KOPT-K1 (cell line): Measurements from ENCODE around the gene CDK5.
A peak's percentile ranks its signal among the peaks of the same experiment; 100 is the strongest.

Source experiments
- H3K27ac ChIP-seq: fragments of 200-600 bp; sonication (generic); 2 replicates; pipeline ENCODE4 v1.5.1; 2016; ENCODE audit warnings: antibody characterized with exemption, mild to moderate bottlenecking, low read depth, low read length; ENCODE audit not compliant: poor library complexity, severe bottlenecking
- H3K36me3 ChIP-seq: fragments of 200-600 bp; sonication (generic); 2 replicates; pipeline ENCODE4 v1.5.1; 2017; ENCODE audit warnings: antibody characterized with exemption, mild to moderate bottlenecking, low read length, moderate library complexity; ENCODE audit not compliant: insufficient read depth
- H3K9me3 ChIP-seq: fragments of 200-600 bp; sonication (generic); 2 replicates; pipeline ENCODE4 v1.5.1; 2017; ENCODE audit warnings: antibody characterized with exemption, low read length, mild to moderate bottlenecking; ENCODE audit not compliant: insufficient read depth, poor library complexity, severe bottlenecking

CDK5 gene

DNA sequence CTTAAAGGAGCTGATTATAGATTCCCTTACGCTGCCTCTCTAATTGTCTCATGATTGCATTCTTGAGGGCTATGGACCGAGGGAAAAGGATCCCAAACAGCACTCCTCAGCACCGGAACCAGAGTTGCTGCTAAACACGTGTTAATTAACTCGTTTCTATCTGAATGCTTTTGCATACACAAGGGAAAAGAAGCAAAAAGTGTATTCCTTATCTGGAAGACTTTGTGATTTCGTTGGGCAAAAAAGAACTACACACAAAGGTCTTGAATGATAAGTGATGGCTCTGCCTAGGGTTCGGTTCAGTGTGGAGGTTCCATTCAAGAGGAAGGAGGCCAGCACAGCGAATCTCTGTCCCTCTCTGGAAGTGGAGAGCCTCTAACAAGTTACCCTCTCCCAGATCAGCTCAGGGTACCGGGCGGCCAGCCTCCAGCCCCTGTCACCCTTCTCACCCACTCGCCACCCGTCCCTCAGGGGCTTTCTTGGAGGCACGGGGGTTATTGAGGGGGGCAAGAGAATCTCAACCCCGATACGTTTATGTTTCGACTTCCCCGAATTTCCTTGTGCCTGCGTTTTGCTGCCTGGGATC lies 1.2 kb upstream of the CDK5 start:
- H3K27ac ChIP-seq: peak overlapping the region; percentile 67
- peaks cover 5% of the 10 kb centered on the region; the same call in 1 of the 2 replicates for H3K36me3 ChIP-seq
- H3K9me3 ChIP-seq: no peaks in the 10 kb centered on the region

DNA sequence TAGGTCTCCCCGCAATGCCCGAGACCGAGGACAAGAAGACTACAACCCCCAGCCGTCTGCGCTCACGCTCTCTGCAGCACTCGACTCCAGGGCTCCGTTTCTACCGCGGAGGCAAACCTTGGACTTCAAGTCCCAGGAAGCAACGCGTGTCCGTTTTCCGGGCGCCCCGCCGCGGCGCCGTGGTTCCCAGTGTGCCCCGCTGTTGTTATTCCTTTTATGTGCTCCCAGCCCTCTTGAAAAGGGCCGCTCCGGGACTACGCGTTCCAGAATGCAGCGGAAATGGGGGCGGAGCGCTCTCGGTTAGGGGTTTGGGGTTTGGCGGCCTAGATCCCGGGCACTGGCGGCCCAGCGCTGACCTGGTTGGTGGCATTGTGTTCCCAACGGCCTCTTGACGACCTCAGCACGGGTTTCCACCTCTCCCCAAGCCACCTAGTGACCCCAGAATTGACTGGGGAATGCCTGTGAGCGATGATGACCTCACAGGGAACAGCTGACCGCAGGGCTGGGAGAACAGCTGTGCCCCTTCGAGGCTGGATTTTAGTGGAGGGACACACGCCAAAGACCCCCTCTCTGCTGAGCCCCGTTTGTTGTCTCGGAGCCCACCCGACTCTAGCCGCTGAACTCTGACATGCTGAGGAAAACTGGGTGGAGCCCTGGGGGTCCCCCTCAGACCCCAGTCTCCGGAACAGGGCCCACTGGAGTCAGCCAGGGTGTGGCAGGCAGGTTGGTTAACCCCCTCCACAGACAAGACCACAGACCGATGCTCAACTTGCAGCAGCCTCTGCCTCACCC lies 488 bp upstream of the CDK5 start:
- Histone ChIP-seq H3K36me3 (peaks cover under 1% of the 10 kb centered on the region; the same call in 1 of the 2 replicates), H3K27ac (peak overlapping the region; percentile 67)

DNA sequence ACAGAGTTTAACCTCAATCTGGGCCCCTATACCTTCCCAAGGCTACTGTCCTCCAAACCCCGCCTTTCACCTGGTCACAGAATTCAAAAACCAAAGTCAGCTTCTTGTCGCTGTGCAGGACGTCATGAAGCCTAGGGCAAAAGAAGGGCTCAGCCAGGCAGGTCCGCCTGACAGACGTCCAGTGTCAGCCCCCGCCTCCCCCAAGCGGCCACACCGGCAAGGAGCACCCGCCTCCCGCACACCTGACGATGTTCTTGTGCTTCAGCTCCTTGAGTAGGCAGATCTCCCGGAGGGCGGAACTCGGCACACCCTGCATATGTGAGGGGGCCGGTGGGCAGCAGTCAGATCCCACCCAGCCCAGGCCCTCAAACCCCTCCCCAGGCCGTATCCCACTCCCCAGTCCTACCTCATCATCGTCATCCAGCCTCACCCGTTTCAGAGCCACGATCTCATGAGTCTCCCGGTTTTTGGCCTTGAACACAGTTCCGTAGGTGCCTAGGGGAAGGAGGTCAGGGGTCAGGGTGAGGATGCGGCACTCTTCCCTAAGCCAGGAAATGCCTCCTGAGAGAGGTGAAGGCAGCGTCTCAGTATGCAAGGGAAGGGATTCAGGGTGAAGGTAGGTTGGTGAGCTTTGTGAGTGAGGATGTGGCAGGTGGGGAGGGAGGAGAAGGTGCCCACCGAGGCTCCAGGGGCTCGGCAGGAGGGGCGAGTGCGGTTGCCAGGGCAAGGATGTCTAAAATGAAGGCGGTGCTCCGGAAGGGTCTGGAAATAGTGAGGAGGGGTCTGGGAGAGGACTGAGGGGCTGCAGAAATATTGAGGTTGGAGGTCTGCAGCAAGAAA lies 811 bp downstream of the CDK5 start:
- Histone ChIP-seq H3K9me3 (no peaks in the 10 kb centered on the region), H3K27ac (peak overlapping the region; percentile 67), H3K36me3 (no peaks in the 10 kb centered on the region)

More for the DNA sequence above, 488 bp upstream of the CDK5 start:
- H3K9me3 ChIP-seq: no peaks in the 10 kb centered on the region

DNA sequence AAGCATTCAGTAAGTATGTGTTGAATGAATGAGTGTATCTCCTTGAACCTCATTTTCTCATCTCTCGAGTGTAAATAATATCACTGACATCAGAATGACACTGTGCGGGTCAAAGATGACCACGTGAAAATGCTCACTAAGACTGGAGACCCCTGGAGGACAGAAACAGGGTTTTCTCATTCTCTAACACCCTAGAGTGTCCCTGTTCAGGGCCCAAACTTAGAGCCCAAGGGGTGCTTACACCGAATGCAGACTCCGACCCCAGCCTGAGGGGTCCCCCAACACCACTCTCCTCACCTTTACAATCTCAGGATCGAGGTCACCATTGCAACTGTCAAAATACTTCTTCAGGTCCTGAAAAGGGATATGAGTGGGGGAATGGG lies 1.4 kb downstream of the CDK5 start:
- no peak overlapping the region for H3K27ac ChIP-seq
- no peaks in the 10 kb centered on the region for H3K36me3 ChIP-seq

DNA sequence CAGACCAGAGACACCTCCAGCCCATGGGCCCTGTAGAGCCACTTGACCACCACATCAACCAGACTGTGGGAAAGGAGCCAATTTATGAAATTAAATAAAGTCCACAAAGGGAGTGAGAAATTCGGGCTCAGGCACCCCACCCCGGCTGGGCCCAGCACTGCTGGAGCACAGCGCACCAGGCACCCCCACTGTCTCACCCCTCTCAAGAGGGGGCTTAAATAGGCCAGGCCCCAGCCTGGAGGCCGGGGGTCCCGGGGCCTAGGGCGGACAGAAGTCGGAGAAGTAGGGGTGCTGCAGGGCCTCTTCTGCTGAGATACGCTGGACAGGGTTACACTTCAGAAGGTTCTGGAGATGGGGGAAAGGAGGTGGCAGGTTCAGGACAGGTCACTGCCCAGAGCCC lies 3.9 kb downstream of the CDK5 start:
- Histone ChIP-seq H3K36me3 (no peaks in the 10 kb centered on the region), H3K9me3 (no peaks in the 10 kb centered on the region), H3K27ac (no peak overlapping the region)

More for the DNA sequence above, 1.4 kb downstream of the CDK5 start:
- no peaks in the 10 kb centered on the region for H3K9me3 ChIP-seq

DNA sequence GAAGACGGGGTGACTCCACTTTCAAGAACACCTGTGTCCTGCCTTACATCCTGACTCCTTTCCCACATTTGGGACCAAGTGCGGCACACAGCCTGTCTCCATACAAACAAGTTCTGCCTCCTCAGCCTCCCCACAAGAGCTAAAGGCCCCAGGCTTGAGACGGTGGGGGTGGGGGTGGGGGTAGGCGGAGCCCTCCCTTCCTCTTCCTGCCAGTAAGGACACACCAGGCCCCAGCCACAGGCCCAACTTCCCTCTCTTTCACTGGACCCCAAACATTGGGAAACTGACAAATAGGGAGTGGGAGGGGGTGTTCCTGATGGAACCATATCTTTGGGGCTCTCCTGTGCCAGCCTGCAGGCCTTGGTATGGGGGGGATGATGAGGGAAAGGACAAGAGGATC lies 4.6 kb downstream of the CDK5 start:
- H3K9me3 ChIP-seq: no peaks in the 10 kb centered on the region
- H3K27ac ChIP-seq: no peak overlapping the region
- H3K36me3 ChIP-seq: no peaks in the 10 kb centered on the region

DNA sequence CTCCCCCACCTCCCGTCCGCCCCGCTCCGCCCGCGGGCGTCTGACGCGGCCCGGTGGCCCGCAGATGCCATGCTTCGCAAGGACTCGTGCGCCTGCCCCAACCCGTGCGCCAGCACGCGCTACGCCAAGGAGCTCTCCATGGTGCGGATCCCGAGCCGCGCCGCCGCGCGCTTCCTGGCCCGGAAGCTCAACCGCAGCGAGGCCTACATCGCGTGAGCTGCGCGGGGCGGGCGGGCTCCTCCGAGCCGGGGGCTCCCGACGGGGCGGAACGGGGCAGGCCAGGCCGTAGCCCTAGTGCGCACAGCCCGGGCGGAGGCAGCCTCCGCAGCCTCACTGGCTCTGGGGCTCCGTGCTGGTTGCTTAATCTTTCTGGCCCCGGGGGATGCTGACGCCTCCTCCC lies 6.6 kb downstream of the CDK5 start:
- Histone ChIP-seq H3K9me3 (no peaks in the 10 kb centered on the region), H3K27ac (no peak overlapping the region), H3K36me3 (0 out of 2 replicates have a peak, but pooled peaks cover 4% of the 10 kb centered on the region)

DNA sequence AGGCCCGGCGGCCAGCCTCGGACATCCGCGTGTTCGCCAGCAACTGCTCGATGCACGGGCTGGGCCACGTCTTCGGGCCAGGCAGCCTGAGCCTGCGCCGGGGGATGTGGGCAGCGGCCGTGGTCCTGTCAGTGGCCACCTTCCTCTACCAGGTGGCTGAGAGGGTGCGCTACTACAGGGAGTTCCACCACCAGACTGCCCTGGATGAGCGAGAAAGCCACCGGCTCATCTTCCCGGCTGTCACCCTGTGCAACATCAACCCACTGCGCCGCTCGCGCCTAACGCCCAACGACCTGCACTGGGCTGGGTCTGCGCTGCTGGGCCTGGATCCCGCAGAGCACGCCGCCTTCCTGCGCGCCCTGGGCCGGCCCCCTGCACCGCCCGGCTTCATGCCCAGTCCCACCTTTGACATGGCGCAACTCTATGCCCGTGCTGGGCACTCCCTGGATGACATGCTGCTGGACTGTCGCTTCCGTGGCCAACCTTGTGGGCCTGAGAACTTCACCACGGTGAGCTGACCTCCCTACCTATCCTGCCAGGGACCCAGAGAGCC lies 8.7 kb downstream of the CDK5 start:
- Histone ChIP-seq H3K27ac (no peak overlapping the region), H3K9me3 (no peaks in the 10 kb centered on the region), H3K36me3 (peaks cover 23% of the 10 kb centered on the region)

DNA sequence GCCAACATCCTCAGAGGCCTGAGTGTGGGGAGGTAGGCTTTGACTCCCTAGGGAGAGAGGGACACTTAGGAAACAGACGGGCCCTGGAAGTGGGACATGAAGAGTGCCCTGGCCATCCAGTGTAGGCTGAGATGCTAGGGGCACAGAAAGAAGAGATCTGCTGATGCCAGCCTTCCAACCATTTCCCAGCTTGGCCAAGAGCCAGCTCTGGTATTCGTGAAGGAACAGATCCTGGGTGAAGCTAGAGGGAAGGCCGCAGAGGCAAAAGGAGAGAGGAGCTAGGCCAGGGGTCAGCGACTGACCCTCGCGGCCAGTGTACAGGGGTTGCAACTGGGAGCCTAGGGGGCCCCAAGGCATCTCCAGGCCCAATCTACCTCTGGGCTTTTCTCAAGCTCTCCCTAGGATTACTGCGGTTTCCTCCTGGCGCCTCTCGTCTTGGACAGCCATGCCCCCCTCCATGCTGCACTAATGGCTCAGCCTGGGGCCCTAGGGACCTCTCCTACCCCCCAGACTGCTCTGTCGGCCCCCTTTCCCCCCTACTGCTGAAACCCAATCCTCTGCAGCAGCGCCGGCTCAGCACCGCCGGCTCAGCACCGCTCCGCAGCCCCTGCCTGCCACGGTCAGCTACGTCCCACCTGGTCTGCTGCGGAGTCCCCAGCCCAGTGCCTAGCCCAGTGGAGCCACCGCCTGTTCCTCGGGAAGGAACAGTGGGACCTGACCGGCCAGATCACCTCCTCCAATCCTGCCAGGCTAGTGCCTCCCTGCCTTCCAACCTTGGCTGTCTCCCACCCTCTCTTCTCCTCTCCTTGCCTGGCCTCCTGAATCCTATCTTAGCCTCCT lies 9.5 kb downstream of the CDK5 start, which contains the start of gene ASIC3:
TSS of gene ASIC3 (plus strand) at position 556 of the 840 bp plus-strand sequence. CDS start 355 bp downstream, outside the sequence.
- Histone ChIP-seq H3K9me3 (no peaks in the 10 kb centered on the region), H3K27ac (no peak within 1 kb of the TSS)

DNA sequence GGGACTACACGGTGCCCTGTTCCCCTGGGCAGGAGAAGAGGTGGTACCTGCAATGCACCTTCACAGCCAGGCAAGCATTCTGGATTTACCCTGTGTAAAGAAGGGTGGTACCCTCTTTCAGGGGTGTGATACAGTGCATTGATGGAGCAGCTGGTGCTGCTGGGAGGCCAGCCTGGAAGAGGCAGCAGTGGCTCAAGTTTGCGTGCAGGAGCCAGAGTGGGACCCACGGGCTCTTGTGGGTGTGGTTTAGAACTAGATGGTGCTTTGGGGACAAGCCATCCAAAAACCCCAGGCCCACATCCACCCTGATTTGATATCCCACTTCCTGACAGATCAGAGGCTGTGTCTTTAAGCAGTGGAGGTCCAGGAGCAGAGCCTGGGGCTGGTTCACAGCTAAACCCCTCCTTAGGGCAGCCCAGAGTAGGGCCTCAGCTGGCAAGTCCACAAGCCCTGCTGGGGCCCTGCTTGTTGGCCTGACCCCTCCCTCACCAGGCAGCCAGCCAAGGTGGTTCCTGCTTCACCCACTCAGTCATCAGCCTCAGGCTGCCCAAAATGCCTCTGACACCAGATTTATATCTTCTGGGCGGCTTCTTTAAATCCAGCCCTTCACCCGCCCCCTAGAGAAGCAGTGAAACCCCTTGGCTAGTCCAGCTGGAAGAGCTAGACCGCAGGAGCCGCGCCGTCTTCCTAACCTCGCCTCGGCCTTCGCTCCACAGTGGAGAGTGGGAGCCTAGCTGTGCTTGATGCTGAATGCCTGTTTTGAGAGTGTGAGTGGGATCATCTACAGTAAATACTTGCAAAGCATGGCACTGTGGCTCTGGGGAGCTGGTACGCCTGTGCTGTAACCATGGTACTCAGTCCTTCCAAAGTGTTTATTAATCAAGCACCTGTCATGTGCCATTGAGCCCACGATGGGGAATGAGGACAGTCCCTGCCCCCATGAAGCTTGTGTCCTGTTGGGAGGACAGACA lies 10.8 kb downstream of the CDK5 start:
- H3K27ac ChIP-seq: no peak overlapping the region
- H3K9me3 ChIP-seq: no peaks in the 10 kb centered on the region
- H3K36me3 ChIP-seq: peaks cover 36% of the 10 kb centered on the region

More for the DNA sequence above, 9.5 kb downstream of the CDK5 start, which contains the start of gene ASIC3:
- peaks cover 24% of the 10 kb centered on the region for H3K36me3 ChIP-seq

DNA sequence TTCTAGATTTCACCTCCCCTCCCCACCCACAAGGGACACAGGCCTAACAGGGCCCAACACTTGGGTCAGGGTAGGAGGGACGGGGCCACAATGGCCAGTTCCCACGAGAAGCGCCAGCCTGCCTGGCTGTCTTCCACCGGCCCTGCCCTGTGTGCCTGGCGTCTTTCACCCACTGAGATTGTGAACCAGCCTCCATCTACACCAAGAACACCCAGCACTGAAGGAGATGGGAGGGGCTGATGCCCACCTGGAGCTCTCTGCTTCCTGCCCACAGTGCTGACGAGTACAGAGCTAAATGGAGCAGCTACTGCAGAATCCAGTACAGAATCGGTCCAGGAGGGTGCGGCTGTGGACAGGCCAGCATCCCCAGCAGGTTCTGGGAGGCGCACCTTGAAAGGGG lies 11.7 kb downstream of the CDK5 start:
- no peak overlapping the region for H3K27ac ChIP-seq
- peaks cover 39% of the 10 kb centered on the region for H3K36me3 ChIP-seq
- H3K9me3 ChIP-seq: no peaks in the 10 kb centered on the region

DNA sequence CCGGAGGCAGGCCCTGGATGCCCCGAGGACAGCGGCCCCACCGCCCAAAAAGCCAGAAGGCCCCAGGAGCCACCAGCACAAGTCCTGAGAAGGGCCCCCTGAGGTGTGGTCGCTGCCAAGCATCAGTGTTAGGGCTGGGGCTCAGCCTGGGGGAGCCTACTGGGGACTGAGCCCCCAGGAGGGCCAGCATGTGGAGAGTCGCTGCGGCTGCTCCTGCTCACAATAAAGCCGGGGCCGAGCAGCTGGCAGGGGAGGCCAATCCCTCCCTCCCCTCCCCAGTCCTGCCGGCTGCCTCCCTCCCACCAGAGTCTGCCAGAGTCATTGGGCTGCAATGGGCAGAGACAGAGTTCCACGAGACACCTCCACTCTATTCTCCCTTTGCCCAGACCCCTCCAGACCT lies 12.4 kb downstream of the CDK5 start:
- H3K36me3 ChIP-seq: peaks cover 39% of the 10 kb centered on the region
- no peak overlapping the region for H3K27ac ChIP-seq
- no peaks in the 10 kb centered on the region for H3K9me3 ChIP-seq

DNA sequence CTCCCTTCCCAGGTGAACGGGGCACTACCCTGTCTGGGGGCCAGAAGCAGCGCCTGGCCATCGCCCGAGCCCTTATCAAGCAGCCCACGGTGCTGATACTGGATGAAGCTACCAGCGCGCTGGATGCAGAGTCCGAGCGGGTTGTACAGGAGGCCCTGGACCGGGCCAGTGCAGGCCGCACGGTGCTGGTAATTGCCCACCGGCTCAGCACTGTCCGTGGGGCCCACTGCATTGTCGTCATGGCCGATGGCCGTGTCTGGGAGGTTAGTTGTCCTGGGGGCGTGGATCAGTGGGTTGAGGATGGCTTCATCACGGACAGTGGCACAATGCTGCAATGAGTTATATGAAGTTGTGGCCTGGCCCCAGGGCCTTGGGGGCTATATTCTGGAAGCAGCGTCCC lies 13.7 kb downstream of the CDK5 start:
- H3K36me3 ChIP-seq: peaks cover 39% of the 10 kb centered on the region
- H3K27ac ChIP-seq: no peak overlapping the region
- H3K9me3 ChIP-seq: no peaks in the 10 kb centered on the region
